ENCODE results near the gene KLRG1.

GRCh38 chr12:9024512-9024911, 35.2 kb downstream of the KLRG1 start:
- TF ChIP-seq FOXK2 (conservative IDR thresholded peaks at IDR 0.05 in 1 of 2, IDR thresholded peaks at IDR 0.05 in 1 of 2; ENCODE audit: low read depth in 2 of 2): no peak
- no peak for TF ChIP-seq CTCF (IDR thresholded peaks at IDR 0.05 in 2 of 3, conservative IDR thresholded peaks at IDR 0.05 in 1 of 3; ENCODE audit: insufficient read depth in 2 of 3, low read depth in 1 of 3, low read length in 3 of 3)
- TF ChIP-seq, protein P1, sequence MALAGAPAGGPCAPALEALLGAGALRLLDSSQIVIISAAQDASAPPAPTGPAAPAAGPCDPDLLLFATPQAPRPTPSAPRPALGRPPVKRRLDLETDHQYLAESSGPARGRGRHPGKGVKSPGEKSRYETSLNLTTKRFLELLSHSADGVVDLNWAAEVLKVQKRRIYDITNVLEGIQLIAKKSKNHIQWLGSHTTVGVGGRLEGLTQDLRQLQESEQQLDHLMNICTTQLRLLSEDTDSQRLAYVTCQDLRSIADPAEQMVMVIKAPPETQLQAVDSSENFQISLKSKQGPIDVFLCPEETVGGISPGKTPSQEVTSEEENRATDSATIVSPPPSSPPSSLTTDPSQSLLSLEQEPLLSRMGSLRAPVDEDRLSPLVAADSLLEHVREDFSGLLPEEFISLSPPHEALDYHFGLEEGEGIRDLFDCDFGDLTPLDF (CRISPR knock-in tag; IDR thresholded peaks at IDR 0.05): no peak
- TF ChIP-seq, protein P2, sequence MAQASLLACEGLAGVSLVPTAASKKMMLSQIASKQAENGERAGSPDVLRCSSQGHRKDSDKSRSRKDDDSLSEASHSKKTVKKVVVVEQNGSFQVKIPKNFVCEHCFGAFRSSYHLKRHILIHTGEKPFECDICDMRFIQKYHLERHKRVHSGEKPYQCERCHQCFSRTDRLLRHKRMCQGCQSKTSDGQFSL (CRISPR knock-in tag; IDR thresholded peaks at IDR 0.05): no peak
- TF ChIP-seq, protein P2 (tag; IDR thresholded peaks at IDR 0.05): no peak
- no peak for TF ChIP-seq ETV5 (CRISPR knock-in tag; IDR thresholded peaks at IDR 0.05; ENCODE audit: low read depth)
- TF ChIP-seq POLR2AphosphoS5 (IDR thresholded peaks at IDR 0.05; ENCODE audit: control insufficient read depth, insufficient read depth, low read depth, low read length): no peak
- no peak for TF ChIP-seq YY1 (IDR thresholded peaks at IDR 0.05; ENCODE audit: borderline replicate concordance in 1 of 3, control insufficient read depth in 1 of 3, extremely low read depth in 1 of 3, insufficient read depth in 3 of 3, insufficient read length in 1 of 3, insufficient replicate concordance in 2 of 3, low read depth in 1 of 3, low read length in 2 of 3)
- no peak for TF ChIP-seq TAF7 (tag; IDR thresholded peaks at IDR 0.05)
- TF ChIP-seq CBX8 (IDR thresholded peaks at IDR 0.05; ENCODE audit: borderline replicate concordance, extremely low read depth, low read depth, low read length, poor library complexity, severe bottlenecking): no peak
- TF ChIP-seq HMG20A (CRISPR knock-in tag; conservative IDR thresholded peaks at IDR 0.05): no peak
- TF ChIP-seq, protein P3, sequence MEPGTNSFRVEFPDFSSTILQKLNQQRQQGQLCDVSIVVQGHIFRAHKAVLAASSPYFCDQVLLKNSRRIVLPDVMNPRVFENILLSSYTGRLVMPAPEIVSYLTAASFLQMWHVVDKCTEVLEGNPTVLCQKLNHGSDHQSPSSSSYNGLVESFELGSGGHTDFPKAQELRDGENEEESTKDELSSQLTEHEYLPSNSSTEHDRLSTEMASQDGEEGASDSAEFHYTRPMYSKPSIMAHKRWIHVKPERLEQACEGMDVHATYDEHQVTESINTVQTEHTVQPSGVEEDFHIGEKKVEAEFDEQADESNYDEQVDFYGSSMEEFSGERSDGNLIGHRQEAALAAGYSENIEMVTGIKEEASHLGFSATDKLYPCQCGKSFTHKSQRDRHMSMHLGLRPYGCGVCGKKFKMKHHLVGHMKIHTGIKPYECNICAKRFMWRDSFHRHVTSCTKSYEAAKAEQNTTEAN (CRISPR knock-in tag; IDR thresholded peaks at IDR 0.05): no peak
- no peak for TF ChIP-seq ZKSCAN1 (IDR thresholded peaks at IDR 0.05; ENCODE audit: low read depth, low read length)

All from K562 (cell line).